MCF 10A (cell line): Measurements from ENCODE around the gene FAM227A. TPM values are rescaled to one million over a fixed set of nuclear protein-coding genes. Genes with fewer than 3 reads are reported as not detected.
A peak's percentile ranks its signal among the peaks of the same experiment; 100 is the strongest.
"Not testable (repeated sequence)": the region's sequence is repeated elsewhere in the genome, so short reads cannot be mapped to it uniquely, and the experiment has no call there.

ENCODE experiments used
- BruUV-seq: library from RNA; stranded (reverse); fragments of 400-500 nt; replicated peaks from 2 replicates; lab custom pipeline; 2021; lab: Mats Ljungman, UMichigan
- CTCF ChIA-PET: fragments of 300-600 bp; sonication (Branson Sonifier 250); formaldehyde crosslinking; extraction: SDS; loops from one replicate; lab custom pipeline; 2021; ENCODE audit warnings: antibody characterized with exemption, inconsistent platforms; lab: Yijun Ruan, JAX
- POLR2A ChIA-PET: fragments of 300-600, 350-650 bp; sonication (Branson Sonifier 250); formaldehyde crosslinking; extraction: SDS; loops from one replicate; lab custom pipeline; 2020; ENCODE audit warnings: antibody characterized with exemption, inconsistent platforms; lab: Yijun Ruan, JAX
- DNase-seq: peaks from one replicate; pipeline ENCODE4 v3.0.0-alpha.2; 2018; ENCODE audit not compliant: unreplicated experiment
- H3K27ac Mint-ChIP-seq: one replicate; pipeline ENCODE4 v1.8.0; 2022; ENCODE audit warnings: mild to moderate bottlenecking, low read depth, mixed read lengths; ENCODE audit not compliant: unreplicated experiment
- H3K27me3 Mint-ChIP-seq: one replicate; pipeline ENCODE4 v1.8.0; 2022; ENCODE audit warnings: mixed read lengths; ENCODE audit not compliant: insufficient read depth, unreplicated experiment
- H3K36me3 Mint-ChIP-seq: one replicate; pipeline ENCODE4 v1.8.0; 2022; ENCODE audit warnings: mild to moderate bottlenecking, moderate library complexity, mixed read lengths; ENCODE audit not compliant: insufficient read depth, unreplicated experiment
- H3K4me1 Mint-ChIP-seq: one replicate; pipeline ENCODE4 v1.8.0; 2022; ENCODE audit warnings: mixed read lengths; ENCODE audit not compliant: insufficient read depth, unreplicated experiment
- H3K4me3 Mint-ChIP-seq: one replicate; pipeline ENCODE4 v1.8.0; 2022; ENCODE audit warnings: mild to moderate bottlenecking, moderate library complexity, mixed read lengths; ENCODE audit not compliant: unreplicated experiment
- H3K9me3 Mint-ChIP-seq: one replicate; pipeline ENCODE4 v1.8.0; 2022; ENCODE audit warnings: mixed read lengths; ENCODE audit not compliant: unreplicated experiment
- CTCF ChIP-seq: fragments of 200-600 bp; IDR thresholded peaks from one replicate; pipeline ENCODE4 v1.8.0; 2022; ENCODE audit warnings: antibody characterized with exemption, mild to moderate bottlenecking; ENCODE audit not compliant: unreplicated experiment
- intact Hi-C: fragments of 100-400 bp; cut with micrococcal nuclease; formaldehyde crosslinking; loops from 2 replicates; pipeline ENCODE4 v1.14.1; 2022
- total RNA-seq: library from RNA; stranded (reverse); gene quantifications from 2 replicates; pipeline ENCODE4 v1.2.3, GENCODE V29; 2022

FAM227A gene
- total RNA-seq, 1 experiment from 2014 or later, result 2.3 TPM

- POLR2A ChIA-PET, result no interaction called here
- no peaks in the 10 kb centered on the region for H3K9me3 Mint-ChIP-seq
Observed at GRCh38 chr22:38599466-38599865, 56.7 kb downstream of the FAM227A start.

GRCh38 chr22:38582923-38583322 lies 73.3 kb downstream of the FAM227A start:
- CTCF ChIA-PET, result interaction anchor here (1.6 kb wide), 1 partner anchor 10 kb away, joined by 6 read pairs; no protein-coding TSS in a partner anchor

More at GRCh38 chr22:38599466-38599865, 56.7 kb downstream of the FAM227A start:
- CTCF ChIA-PET, result no interaction called here
- intact Hi-C loops, result no loop called here
- BruUV-seq, result no TSS peak
- TF ChIP-seq CTCF, result no peak
- Mint-ChIP-seq H3K4me1 (no peaks in the 10 kb centered on the region), H3K27ac (no peak overlapping the region), H3K27me3 (no peaks in the 10 kb centered on the region), H3K4me3 (no peak overlapping the region), H3K36me3 (no peaks in the 10 kb centered on the region)
- no peak for DNase-seq

GRCh38 chr22:38578505-38578904 lies 77.7 kb downstream of the FAM227A start:
- Mint-ChIP-seq H3K4me3 (no peak overlapping the region), H3K36me3 (no peaks in the 10 kb centered on the region), H3K4me1 (no peaks in the 10 kb centered on the region), H3K27ac (no peak overlapping the region), H3K9me3 (no peaks in the 10 kb centered on the region), H3K27me3 (no peaks in the 10 kb centered on the region)
- ChIA-PET CTCF (no interaction called here), POLR2A (no interaction called here)
- TF ChIP-seq CTCF, result no peak
- intact Hi-C loops, result loop anchor here (10.0 kb wide), 1 partner anchor 164 kb away; no protein-coding TSS in a partner anchor
- no peak for DNase-seq
- no TSS peak for BruUV-seq

More at GRCh38 chr22:38582923-38583322, 73.3 kb downstream of the FAM227A start:
- POLR2A ChIA-PET, H3K27me3 Mint-ChIP-seq, DNase-seq, intact Hi-C loops, BruUV-seq, H3K9me3 Mint-ChIP-seq, H3K27ac Mint-ChIP-seq, H3K36me3 Mint-ChIP-seq, H3K4me3 Mint-ChIP-seq, H3K4me1 Mint-ChIP-seq: not testable (repeated sequence)

- ChIA-PET CTCF (interaction anchor here (0.6 to 5.2 kb wide), 14 partner anchors 10 to 528 kb away, joined by 3 to 38 read pairs (median 4); no protein-coding TSS in a partner anchor), POLR2A (interaction anchor here (0.7 to 1.7 kb wide), 4 partner anchors 54 to 370 kb away, joined by 3 to 4 read pairs (median 3); partner anchors contain the start of gene MAFF)
- Mint-ChIP-seq H3K27me3 (no peaks in the 10 kb centered on the region), H3K27ac (no peak overlapping the region), H3K4me1 (peaks cover 12% of the 10 kb centered on the region), H3K36me3 (no peaks in the 10 kb centered on the region), H3K4me3 (no peak overlapping the region), H3K9me3 (no peaks in the 10 kb centered on the region)
- TF ChIP-seq CTCF, result peak; percentile 46
- intact Hi-C loops, result loop anchor here (1.0 to 10.0 kb wide), 4 partner anchors 70 to 520 kb away; no protein-coding TSS in a partner anchor
- peak; percentile 64 for DNase-seq
- BruUV-seq, result no TSS peak
Observed at GRCh38 chr22:38572065-38572464, 84.1 kb downstream of the FAM227A start.
